Posterior cingulate gyrus (tissue), 11 donors: ENCODE measurements around the gene KIRREL1.
"Not testable (repeated sequence)": the region's sequence is repeated elsewhere in the genome, so short reads cannot be mapped to it uniquely, and the experiment has no call there.

Source experiments
- DNase-seq, 10 donors: peaks; one replicate each; pipeline versions ENCODE4 v3.0.0 to v3.0.0-alpha.2; 2020 to 2021; ENCODE audit warnings: mixed read lengths in 3 of 10
- intact Hi-C: fragments of 100-400 bp; cut with DNase I; formaldehyde crosslinking; loops from one replicate; pipeline ENCODE4 v1.15.1; 2023

Gene KIRREL1

GRCh38 chr1:158119976-158120653, 126.7 kb downstream of the KIRREL1 start:
- no peak for DNase-seq
- intact Hi-C loops: loop anchor here (10.0 kb wide), 1 partner anchor 245 kb away; no protein-coding TSS in a partner anchor

GRCh38 chr1:158121604-158122254, 128.3 kb downstream of the KIRREL1 start:
- peak in 2 of 10 donors; percentile 24 to 67 for DNase-seq
- intact Hi-C loops: loop anchor here (10.0 kb wide), 1 partner anchor 247 kb away; no protein-coding TSS in a partner anchor

- DNase-seq: no peak
- intact Hi-C loops: loop anchor here (10.0 kb wide), 1 partner anchor 248 kb away; no protein-coding TSS in a partner anchor
Measured at GRCh38 chr1:158122833-158123388, 129.5 kb downstream of the KIRREL1 start.

- intact Hi-C loops: loop anchor here (2.0 to 10.0 kb wide), 3 partner anchors 159 to 543 kb away; no protein-coding TSS in a partner anchor
Measured at GRCh38 chr1:158124034-158124433, 130.6 kb downstream of the KIRREL1 start.

GRCh38 chr1:158124999-158125398, 131.6 kb downstream of the KIRREL1 start:
- intact Hi-C loops: loop anchor here (1.0 to 10.0 kb wide), 4 partner anchors 133 to 544 kb away; no protein-coding TSS in a partner anchor
- DNase-seq: peak; percentile 60 to 95 (median 82)

More at GRCh38 chr1:158124034-158124433, 130.6 kb downstream of the KIRREL1 start:
- no peak for DNase-seq

GRCh38 chr1:158126425-158126824, 133.0 kb downstream of the KIRREL1 start:
- intact Hi-C loops: loop anchor here (10.0 kb wide), 1 partner anchor 252 kb away; no protein-coding TSS in a partner anchor
- no peak for DNase-seq

- intact Hi-C loops: loop anchor here (10.0 kb wide), 1 partner anchor 254 kb away; no protein-coding TSS in a partner anchor
- DNase-seq: not testable (repeated sequence)
Measured at GRCh38 chr1:158128531-158128930, 135.1 kb downstream of the KIRREL1 start.

GRCh38 chr1:158131217-158131616, 137.8 kb downstream of the KIRREL1 start:
- DNase-seq: no peak
- intact Hi-C loops: no loop called here

- intact Hi-C loops: no loop called here
- DNase-seq: no peak
Measured at GRCh38 chr1:158140764-158141192, 147.3 kb downstream of the KIRREL1 start.

GRCh38 chr1:158145173-158145719, 151.8 kb downstream of the KIRREL1 start:
- peak in 4 of 10 donors; percentile 13 to 54 (median 28) for DNase-seq
- intact Hi-C loops: no loop called here

- no peak for DNase-seq
- intact Hi-C loops: no loop called here
Measured at GRCh38 chr1:158146165-158146564, 152.7 kb downstream of the KIRREL1 start.

- no peak for DNase-seq
- intact Hi-C loops: no loop called here
Measured at GRCh38 chr1:158146739-158147138, 153.3 kb downstream of the KIRREL1 start.

- intact Hi-C loops: no loop called here
- DNase-seq: no peak
Measured at GRCh38 chr1:158147401-158147800, 154.0 kb downstream of the KIRREL1 start.

- intact Hi-C loops: no loop called here
- no peak for DNase-seq
Measured at GRCh38 chr1:158147869-158148268, 154.4 kb downstream of the KIRREL1 start.

GRCh38 chr1:158148468-158148867, 155.0 kb downstream of the KIRREL1 start:
- intact Hi-C loops: no loop called here

GRCh38 chr1:158149175-158149574, 155.7 kb downstream of the KIRREL1 start:
- intact Hi-C loops: no loop called here
- no peak for DNase-seq

More at GRCh38 chr1:158148468-158148867, 155.0 kb downstream of the KIRREL1 start:
- DNase-seq: no peak
